ENCODE data around the gene MPZL1.
"Not testable (repeated sequence)": the region's sequence is repeated elsewhere in the genome, so short reads cannot be mapped to it uniquely, and the experiment has no call there.

Gene MPZL1

GRCh38 chr1:167734227-167734626, 12.4 kb downstream of the MPZL1 start:
- no peak for DNase-seq (ENCODE audit: extremely low spot score)
- CTCF ChIA-PET = interaction anchor here (0.9 to 1.2 kb wide), 2 partner anchors 19 to 46 kb away, joined by 3 read pairs; no protein-coding TSS in a partner anchor
- no peak for TF ChIP-seq CTCF (IDR thresholded peaks at IDR 0.05; ENCODE audit: control extremely low read depth, extremely low read depth, low read depth, missing control alignments)
- POLR2A ChIA-PET = no interaction called here

GRCh38 chr1:167734841-167735240, 13.1 kb downstream of the MPZL1 start:
- DNase-seq (ENCODE audit: extremely low spot score) = no peak
- no peak for TF ChIP-seq CTCF (IDR thresholded peaks at IDR 0.05; ENCODE audit: control extremely low read depth, extremely low read depth, low read depth, missing control alignments)
- POLR2A ChIA-PET = no interaction called here
- CTCF ChIA-PET = interaction anchor here (0.9 to 1.2 kb wide), 2 partner anchors 20 to 47 kb away, joined by 3 read pairs; no protein-coding TSS in a partner anchor

- ChIA-PET CTCF (interaction anchor here (1.7 kb wide), 1 partner anchor 13 kb away, joined by 5 read pairs; no protein-coding TSS in a partner anchor), POLR2A (no interaction called here)
- TF ChIP-seq CTCF (IDR thresholded peaks at IDR 0.05; ENCODE audit: control extremely low read depth, extremely low read depth, low read depth, missing control alignments) = no peak
- DNase-seq (ENCODE audit: extremely low spot score) = no peak
Measured at GRCh38 chr1:167737169-167737568, 15.4 kb downstream of the MPZL1 start.

GRCh38 chr1:167738158-167738557, 16.4 kb downstream of the MPZL1 start:
- no peak for TF ChIP-seq CTCF (IDR thresholded peaks at IDR 0.05; ENCODE audit: control extremely low read depth, extremely low read depth, low read depth, missing control alignments)
- ChIA-PET POLR2A (no interaction called here), CTCF (interaction anchor here (1.3 to 1.7 kb wide), 3 partner anchors 11 to 17 kb away, joined by 3 to 5 read pairs (median 3); partner anchors contain the start of gene MPZL1)
- DNase-seq (ENCODE audit: extremely low spot score) = no peak

GRCh38 chr1:167739752-167740151, 18.0 kb downstream of the MPZL1 start:
- CTCF ChIA-PET = interaction anchor here (1.2 to 1.8 kb wide), 4 partner anchors 13 to 19 kb away, joined by 3 to 5 read pairs (median 4); no protein-coding TSS in a partner anchor
- no peak for TF ChIP-seq CTCF (IDR thresholded peaks at IDR 0.05; ENCODE audit: control extremely low read depth, extremely low read depth, low read depth, missing control alignments)
- POLR2A ChIA-PET = no interaction called here
- DNase-seq (ENCODE audit: extremely low spot score) = no peak

- CTCF ChIA-PET = interaction anchor here (1.1 kb wide), 1 partner anchor 18 kb away, joined by 4 read pairs; no protein-coding TSS in a partner anchor
- POLR2A ChIA-PET = not testable (repeated sequence)
Measured at GRCh38 chr1:167741103-167741502, 19.3 kb downstream of the MPZL1 start.

GRCh38 chr1:167742392-167743057, 20.7 kb downstream of the MPZL1 start:
- CTCF ChIA-PET; POLR2A ChIA-PET; DNase-seq (ENCODE audit: extremely low spot score): not testable (repeated sequence)

More at GRCh38 chr1:167741103-167741502, 19.3 kb downstream of the MPZL1 start:
- DNase-seq (ENCODE audit: extremely low spot score) = not testable (repeated sequence)
